HG03066 (cell line): ENCODE measurements around the gene CPLX3.

ENCODE experiments used
- ATAC-seq: cut with Tn5 transposase; IDR thresholded peaks from one replicate; pipeline ENCODE4 v1.9.1; 2021; ENCODE audit warnings: low read depth; ENCODE audit not compliant: unreplicated experiment

CPLX3 gene

DNA sequence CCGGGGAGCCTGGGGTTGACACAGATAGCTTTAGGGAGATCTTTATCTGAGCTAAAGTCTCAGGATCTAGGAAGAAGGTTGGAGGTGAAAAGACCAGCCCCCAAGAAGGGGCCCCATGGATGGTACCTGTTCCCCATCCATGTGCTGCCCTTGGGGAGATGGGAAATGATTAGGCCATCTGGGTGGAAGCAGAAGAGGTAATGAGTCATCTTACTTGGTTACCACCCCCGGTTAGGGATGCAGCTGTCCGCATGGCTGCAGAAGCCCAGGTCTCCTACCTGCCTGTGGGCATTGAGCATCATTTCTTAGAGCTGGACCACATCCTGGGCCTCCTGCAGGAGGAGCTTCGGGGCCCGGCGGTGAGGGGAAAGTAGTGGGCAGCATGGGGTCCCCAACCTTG lies 3.1 kb upstream of the CPLX3 start:
- no peak for ATAC-seq

GRCh38 chr15:74824976-74825375 lies 1.5 kb upstream of the CPLX3 start:
- ATAC-seq: no peak

DNA sequence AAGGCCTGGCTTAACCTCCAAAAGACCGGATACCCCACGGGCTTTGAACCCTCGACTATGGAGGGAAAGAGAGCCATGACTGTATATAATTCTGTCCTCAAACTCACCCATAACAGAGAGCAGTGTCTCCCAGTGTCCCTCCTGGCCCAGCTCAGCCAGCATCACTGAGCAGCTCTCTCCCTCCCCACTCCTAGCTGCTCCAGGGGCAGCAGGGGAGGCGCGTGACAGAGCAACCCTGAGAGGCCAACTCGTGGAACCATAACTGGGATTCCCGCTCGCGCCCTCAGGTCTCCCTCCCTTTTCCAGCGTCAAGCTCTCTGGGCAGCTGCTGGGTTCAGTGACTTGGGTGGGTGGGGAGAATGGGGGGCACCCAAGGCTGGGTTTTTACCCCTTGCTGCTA lies 561 bp upstream of the CPLX3 start:
- no peak for ATAC-seq

- no peak for ATAC-seq
Measured at GRCh38 chr15:74826921-74827320, 494 bp downstream of the CPLX3 start.

GRCh38 chr15:74827614-74828013 lies 1.2 kb downstream of the CPLX3 start:
- ATAC-seq: no peak

GRCh38 chr15:74828835-74829234 lies 2.4 kb downstream of the CPLX3 start:
- ATAC-seq: no peak

DNA sequence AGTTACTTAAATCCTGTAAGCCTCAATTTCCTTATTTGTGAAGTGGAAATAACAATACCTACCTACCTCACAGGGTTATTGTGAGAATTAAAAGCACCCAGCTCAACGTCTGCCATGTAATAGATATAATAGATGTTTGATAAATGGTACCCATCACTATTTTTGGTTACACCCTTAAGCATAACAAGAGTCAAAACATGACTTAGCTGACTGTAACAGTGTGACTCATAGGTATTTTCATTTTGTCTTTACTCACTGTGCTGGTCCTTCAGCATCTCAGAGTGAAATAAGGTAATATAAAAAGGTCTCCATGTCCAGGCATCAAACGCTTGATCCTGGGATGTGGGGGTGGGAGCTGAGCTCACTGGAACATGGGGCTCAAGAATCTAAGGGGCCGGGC lies 3.1 kb downstream of the CPLX3 start:
- no peak for ATAC-seq

GRCh38 chr15:74829991-74830390 lies 3.6 kb downstream of the CPLX3 start:
- no peak for ATAC-seq

DNA sequence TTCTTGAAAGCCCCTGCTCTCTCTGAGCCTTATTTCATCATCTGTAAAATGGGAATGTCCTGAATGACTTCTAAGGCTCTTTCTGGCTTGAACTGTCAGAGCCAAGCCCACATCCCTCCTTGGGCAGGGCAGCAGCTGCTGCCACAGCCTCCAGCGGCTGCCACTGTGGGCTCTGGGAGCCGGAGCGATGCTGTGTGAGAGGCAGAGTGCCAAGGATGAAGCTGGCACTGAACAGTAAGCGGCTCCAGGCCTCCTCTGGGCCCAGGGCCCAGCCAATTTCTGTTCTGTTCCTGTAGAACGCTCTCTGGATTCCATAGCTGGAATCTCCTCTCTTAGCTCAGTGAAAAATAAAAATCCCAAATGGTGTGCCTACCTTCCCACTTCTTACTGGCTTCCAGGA lies 4.4 kb downstream of the CPLX3 start:
- ATAC-seq: no peak

- ATAC-seq: no peak
Measured at GRCh38 chr15:74831813-74832495, 5.5 kb downstream of the CPLX3 start.

GRCh38 chr15:74832826-74833225 lies 6.4 kb downstream of the CPLX3 start:
- no peak for ATAC-seq

GRCh38 chr15:74833376-74834107 lies 7.1 kb downstream of the CPLX3 start:
- no peak for ATAC-seq

- no peak for ATAC-seq
Measured at GRCh38 chr15:74835312-74835823, 8.9 kb downstream of the CPLX3 start.

- ATAC-seq: no peak
Measured at GRCh38 chr15:74836846-74837245, 10.4 kb downstream of the CPLX3 start.

DNA sequence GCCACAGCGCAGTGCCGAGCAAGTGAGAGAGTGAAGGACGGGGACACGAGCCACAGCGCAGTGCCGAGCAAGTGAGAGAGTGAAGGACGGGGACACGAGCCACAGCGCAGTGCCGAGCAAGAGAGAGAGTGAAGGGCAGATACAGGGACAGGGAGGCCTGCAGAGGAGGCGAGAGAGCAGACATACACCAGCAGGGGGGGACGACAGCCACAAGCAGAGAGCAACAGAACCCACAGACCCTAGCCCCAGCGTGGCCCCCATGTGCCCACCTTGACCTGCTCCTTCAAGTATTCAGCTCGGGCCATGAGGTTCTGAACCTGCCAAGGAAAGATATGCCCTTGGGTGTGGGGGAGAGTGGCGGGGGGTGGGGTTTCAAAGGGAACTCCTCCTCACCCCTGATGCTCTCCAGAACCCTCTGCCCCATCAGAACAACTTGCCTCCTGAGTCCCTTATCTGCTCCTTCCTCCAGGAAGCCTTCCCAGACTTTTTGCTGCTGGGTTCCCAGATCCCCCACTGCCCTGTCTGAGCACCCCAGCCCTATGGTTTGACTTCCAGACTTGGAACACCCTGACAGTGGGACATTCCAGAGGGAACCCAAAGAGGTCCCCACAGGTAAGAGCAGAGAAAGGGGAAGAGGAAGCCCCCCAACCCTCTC lies 11.2 kb downstream of the CPLX3 start:
- no peak for ATAC-seq

DNA sequence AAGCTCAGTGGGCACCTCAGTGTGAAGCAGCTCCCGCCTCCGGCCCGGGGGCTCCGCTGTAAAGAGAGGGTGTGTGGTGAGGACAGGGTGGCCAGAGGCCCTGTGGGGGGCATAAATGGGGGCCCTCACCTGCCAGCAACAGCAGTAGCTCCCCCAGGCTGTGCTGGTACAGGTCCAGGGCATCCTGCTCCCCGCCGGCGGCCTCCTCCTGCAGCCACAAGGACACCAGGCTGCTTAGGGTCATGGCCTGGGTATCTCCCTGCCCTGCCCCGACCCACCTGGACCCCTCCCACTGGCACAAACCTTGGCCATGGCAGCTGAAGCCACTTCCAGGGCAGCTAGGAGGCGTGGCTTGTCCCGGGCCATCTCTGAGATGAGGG lies 11.7 kb downstream of the CPLX3 start:
- ATAC-seq: no peak

DNA sequence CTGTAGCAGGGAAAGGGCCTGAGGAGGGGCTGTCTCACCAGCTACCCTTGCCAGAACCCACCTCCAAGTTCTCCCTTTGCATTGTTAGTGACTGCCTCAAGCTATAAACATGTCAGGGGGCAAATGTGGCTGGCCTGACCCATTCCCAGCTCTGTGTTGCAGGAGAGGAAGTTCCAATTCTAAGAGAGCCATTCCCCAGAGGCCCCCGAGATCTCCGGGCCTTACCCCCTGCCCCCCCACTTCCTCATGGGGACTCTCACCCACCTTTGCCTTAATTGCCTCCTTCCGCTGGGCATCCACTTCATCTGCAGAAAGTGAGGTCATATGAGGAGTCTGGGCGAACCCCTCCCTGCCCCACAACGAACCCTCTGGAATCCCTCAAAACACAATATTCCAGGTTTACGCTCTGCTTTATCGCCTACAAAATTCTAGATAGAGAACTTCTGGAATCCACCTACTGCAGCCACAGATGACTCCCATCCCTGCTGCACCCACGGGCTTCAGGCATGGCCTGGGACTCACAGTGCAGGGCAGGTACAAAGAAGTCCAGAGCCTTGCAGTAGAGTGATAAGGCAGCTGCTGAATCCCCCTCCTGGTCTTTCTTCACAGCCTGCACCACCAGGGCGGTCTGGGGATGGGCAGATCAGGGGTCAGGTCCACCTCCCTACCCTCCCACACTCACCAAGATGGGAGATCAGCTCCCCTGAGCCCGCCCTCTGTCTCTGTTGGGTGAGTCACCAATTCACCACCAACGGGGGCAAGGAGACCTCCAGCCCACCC lies 12.5 kb downstream of the CPLX3 start:
- no peak for ATAC-seq

DNA sequence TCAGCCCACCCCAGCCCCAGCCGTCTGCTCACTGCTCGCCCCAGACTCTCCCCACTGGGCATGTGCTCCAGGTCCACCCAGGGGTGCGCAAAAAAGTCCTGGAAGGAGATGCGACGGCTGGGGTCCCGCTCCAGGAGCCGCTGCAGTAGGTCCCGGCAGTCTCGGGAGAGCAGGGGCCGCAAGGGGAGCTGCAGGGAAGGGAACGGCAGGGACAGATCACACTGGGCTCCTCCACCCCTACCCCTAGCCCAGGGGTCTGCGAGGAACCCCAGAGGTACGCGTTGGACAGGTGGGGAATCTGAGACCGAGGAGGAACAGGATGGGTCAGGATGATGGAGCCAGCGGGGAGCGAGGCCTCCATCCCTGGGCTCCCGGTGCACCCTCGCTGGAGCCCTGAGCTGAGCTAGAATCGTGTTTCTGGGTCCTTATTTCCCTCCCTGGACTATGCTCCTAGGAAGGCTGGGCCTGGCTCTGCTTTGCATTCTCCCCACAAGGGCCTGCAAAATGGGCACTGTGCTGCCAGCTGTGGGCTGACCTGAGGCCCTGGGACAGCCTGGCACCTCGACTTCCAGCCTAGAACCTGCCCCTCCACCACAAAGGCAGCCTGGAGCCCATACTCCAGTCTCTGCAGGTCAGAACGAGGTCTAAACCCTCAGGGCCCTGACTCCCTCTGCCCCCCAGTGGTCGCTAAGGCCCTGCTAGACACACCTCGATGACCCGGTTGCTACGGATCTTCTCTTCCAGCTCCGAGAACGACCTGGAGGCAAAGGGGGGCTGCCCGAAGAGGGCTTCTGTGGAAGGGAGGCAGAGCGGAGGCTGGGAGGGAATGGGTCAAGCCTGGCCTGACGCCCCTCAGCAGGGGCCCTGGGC lies 13.3 kb downstream of the CPLX3 start:
- ATAC-seq: no peak

GRCh38 chr15:74840851-74841775 lies 14.7 kb downstream of the CPLX3 start:
- no peak for ATAC-seq
